HG03039 (cell line): ENCODE data around the gene IL17RB.

Source experiments
- ATAC-seq: cut with Tn5 transposase; IDR thresholded peaks from one replicate; pipeline ENCODE4 v1.9.1; 2021; ENCODE audit warnings: mild to moderate bottlenecking, moderate library complexity; ENCODE audit not compliant: unreplicated experiment

IL17RB gene

GRCh38 chr3:53902067-53902466, 55.7 kb downstream of the IL17RB start:
- ATAC-seq = no peak

GRCh38 chr3:53902711-53903110, 56.3 kb downstream of the IL17RB start:
- ATAC-seq = no peak

- no peak for ATAC-seq
These were observed 67.0 kb downstream of the IL17RB start for GRCh38 chr3:53913401-53913800.
